ENCODE results near the gene CELA1. TPM values are rescaled to one million over a fixed set of nuclear protein-coding genes. Genes with fewer than 3 reads are reported as not detected.

CELA1 gene
- total RNA-seq, 1 experiment from 2014 or later: not detected

DNA sequence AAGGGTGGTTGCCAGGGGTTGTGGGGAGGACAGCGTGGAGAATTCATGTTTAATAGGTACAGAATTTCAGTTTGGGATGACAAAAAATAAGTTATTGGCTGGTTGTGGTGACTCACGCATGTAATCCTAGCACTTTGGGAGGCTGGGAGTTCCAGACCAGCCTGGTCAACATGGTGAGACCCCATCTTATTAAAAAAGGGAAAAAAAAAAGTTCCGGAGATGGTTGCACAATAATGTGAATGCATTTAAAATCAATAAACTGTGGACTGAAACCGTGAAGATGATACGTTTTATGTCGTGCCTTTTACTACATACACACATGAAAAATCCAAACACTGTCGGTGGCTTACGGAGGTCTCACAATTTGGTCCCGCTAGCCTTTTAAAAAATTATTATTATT lies 24.2 kb upstream of the CELA1 start:
- Histone ChIP-seq H3K14ac (ENCODE audit: insufficient read depth, low read length) (no peak overlapping the region), H2BK12ac (ENCODE audit: insufficient read length, low read depth, low read length) (no peak overlapping the region), H4K8ac (replicated peaks; ENCODE audit: insufficient read length, low read depth, low read length) (no peak overlapping the region), H2AFZ (ENCODE audit: low read length) (no peak overlapping the region), H3K56ac (ENCODE audit: insufficient read length, low read depth, low read length) (no peak overlapping the region), H3K18ac (ENCODE audit: insufficient read length, low read depth, low read length) (no peak overlapping the region), H3K23me2 (ENCODE audit: insufficient read length, low read depth, low read length, poor library complexity, severe bottlenecking) (no peaks in the 10 kb centered on the region), H3K27me3 (ENCODE audit: insufficient read depth, low read length) (no peaks in the 10 kb centered on the region), H3K9me3 (ENCODE audit: control insufficient read depth, low read depth, low read length) (no peaks in the 10 kb centered on the region), H3K79me1 (ENCODE audit: insufficient read depth, low read depth, low read length, poor library complexity, severe bottlenecking) (no peaks in the 10 kb centered on the region), H2BK20ac (ENCODE audit: low read depth, low read length, poor library complexity, severe bottlenecking) (no peak overlapping the region), H4K5ac (ENCODE audit: insufficient read length, low read depth, low read length) (no peak overlapping the region), H4K20me1 (ENCODE audit: control insufficient read depth, insufficient read depth, insufficient read length) (peaks cover 3% of the 10 kb centered on the region), H2BK120ac (ENCODE audit: low read depth, low read length, poor library complexity, severe bottlenecking) (no peak overlapping the region), H3K9ac (ENCODE audit: extremely low read depth, insufficient read length, low read length) (no peak overlapping the region), H3K4me2 (ENCODE audit: insufficient read depth, insufficient read length, low read length) (no peak overlapping the region), H3K4me1 (ENCODE audit: insufficient read depth, low read length) (no peaks in the 10 kb centered on the region; the same call in 1 of the 2 replicates), H2AK5ac (ENCODE audit: insufficient read length, low read length) (no peak overlapping the region), H3K27ac (ENCODE audit: insufficient read length, low read depth, low read length) (no peak overlapping the region), H3T11ph (ENCODE audit: low read length) (no peak overlapping the region), H2BK5ac (ENCODE audit: insufficient read length, low read length) (no peak overlapping the region), H4K91ac (ENCODE audit: insufficient read length, low read depth, low read length) (no peak overlapping the region), H2BK15ac (ENCODE audit: low read depth, low read length) (no peak overlapping the region), H3K4ac (ENCODE audit: low read depth, low read length) (no peak overlapping the region), H3K23ac (ENCODE audit: insufficient read length, low read depth, low read length) (no peak overlapping the region), H3K79me2 (ENCODE audit: insufficient read depth, low read length) (no peaks in the 10 kb centered on the region)
- no CpG with 5 or more reads among the region's 9 CpGs for WGBS (ENCODE audit: extremely low coverage, insufficient read length, low lambda C conversion rate)
- TF ChIP-seq, protein P1, sequence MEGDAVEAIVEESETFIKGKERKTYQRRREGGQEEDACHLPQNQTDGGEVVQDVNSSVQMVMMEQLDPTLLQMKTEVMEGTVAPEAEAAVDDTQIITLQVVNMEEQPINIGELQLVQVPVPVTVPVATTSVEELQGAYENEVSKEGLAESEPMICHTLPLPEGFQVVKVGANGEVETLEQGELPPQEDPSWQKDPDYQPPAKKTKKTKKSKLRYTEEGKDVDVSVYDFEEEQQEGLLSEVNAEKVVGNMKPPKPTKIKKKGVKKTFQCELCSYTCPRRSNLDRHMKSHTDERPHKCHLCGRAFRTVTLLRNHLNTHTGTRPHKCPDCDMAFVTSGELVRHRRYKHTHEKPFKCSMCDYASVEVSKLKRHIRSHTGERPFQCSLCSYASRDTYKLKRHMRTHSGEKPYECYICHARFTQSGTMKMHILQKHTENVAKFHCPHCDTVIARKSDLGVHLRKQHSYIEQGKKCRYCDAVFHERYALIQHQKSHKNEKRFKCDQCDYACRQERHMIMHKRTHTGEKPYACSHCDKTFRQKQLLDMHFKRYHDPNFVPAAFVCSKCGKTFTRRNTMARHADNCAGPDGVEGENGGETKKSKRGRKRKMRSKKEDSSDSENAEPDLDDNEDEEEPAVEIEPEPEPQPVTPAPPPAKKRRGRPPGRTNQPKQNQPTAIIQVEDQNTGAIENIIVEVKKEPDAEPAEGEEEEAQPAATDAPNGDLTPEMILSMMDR (conservative IDR thresholded peaks at IDR 0.05): no peak
- DNase-seq: no peak
- Mint-ChIP-seq H3K4me3 (no peak overlapping the region), H3K36me3 (ENCODE audit: insufficient read depth in 1 of 3, low read depth in 3 of 3) (peaks cover 3 to 26% (median 24%) of the 10 kb centered on the region in 3 experiments), H3K9me3 (no peaks in the 10 kb centered on the region), H3K27me3 (ENCODE audit: low read depth) (no peaks in the 10 kb centered on the region), H3K4me1 (peaks cover 27 to 40% of the 10 kb centered on the region in 2 experiments), H3K27ac (peak overlapping the region in 1 of 3 experiments; percentile 42; a peak in 1 of 7 replicates)

Measured in H9 (cell line).